IPS-NIHi11 (cell line): ENCODE data around the gene SHMT1.

Source experiments
- DNase-seq: peaks from one replicate; pipeline ENCODE4 v3.0.0; 2012; ENCODE audit warnings: mixed read lengths, low spot score

Gene SHMT1

DNA sequence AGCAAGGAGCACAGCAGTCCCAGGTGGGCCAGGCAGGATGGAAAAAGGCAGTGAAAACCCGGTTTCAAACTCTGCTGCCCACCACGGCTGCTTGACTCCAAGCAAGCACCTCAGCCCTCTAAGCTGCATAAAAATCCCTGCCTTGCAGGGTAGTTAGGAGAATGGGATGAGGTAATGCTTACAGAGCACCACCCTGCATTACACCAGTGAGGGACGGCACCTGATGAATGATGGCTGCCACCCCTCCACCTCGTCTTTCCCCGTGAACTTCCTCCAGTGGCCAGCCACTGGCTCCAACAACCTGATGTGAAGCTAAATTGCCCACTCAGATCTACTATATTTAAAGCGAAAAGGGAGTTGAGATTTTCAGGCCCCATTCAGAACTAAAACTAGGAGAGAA lies 81.6 kb downstream of the SHMT1 start:
- no peak for DNase-seq

DNA sequence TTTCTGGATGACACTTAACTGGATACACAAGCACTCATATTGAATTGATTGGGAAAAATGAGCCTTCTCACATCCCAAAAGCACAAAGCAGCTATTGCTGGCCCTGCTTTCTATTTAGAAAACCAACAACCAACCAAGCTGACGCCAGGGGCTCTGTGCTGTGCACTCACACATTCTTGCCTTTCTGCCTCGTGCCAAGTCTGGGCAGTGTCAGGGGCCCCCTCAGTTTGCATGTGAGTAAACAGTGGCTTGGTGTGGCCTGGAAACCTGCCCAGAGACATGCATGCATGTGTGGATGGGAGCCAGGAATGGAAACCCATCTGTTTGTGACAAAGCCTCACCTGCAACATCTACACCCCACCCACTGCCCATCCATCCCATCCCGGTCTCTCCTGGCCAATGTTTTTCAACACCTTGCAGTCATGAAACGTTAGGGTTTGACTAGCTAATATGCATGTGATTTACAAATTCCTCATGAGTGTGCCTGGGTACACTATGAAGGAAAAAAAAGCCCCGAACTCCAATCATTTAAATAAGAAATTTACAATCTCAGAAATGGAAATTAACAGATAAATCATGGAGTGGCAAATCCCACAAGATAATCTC lies 82.5 kb downstream of the SHMT1 start:
- DNase-seq = no peak

DNA sequence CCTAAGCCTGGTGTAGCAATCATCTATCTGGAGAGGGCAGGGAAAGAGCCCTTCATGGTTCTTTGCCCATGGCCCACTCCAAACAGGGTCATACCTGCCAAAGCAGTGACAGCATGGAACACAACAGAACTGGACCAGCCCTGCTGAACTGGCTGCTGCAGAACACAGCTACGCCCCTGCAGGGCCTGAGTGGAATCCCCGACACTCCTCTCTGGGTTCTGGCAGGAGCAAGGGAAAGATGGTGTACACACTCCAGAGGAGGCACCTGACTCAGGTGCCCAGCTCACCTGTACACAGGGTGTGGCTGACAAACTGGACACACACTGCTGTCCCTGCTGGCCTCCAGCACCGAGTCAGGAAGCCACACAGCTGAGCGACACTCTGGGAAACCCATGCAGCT lies 83.1 kb downstream of the SHMT1 start:
- no peak for DNase-seq

DNA sequence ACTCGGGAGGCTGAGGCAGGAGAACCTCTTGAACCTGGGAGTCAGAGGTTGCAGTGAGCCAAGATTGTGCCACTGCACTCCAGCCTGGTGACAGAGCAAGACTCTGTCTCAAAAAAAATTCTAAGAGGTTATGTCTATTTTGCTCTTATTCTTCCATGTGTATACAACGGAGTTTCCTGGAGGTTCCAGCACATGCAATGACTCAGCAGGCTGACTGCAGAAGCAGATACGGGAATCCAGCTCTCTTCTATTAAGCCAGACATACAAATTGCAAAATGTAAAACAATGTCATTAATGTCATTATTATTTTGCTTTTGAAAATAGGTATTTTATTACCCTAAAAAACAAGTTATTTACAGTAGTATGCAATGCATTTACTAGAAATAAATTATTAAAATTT lies 84.5 kb downstream of the SHMT1 start:
- no peak for DNase-seq
